Psoas muscle (tissue), 8 donors: Measurements from ENCODE around the gene SPAG9. TPM values are rescaled to one million over a fixed set of nuclear protein-coding genes. Genes with fewer than 3 reads are reported as not detected.
A peak's percentile ranks its signal among the peaks of the same experiment; 100 is the strongest.

Source experiments
- ATAC-seq, 4 donors: fragments of 200-7000 bp; cut with Tn5 transposase; one replicate each; pipeline ENCODE4 v1.9.1; 2020; ENCODE audit warnings: moderate library complexity in 3 of 4, mild to moderate bottlenecking in 2 of 4
- DNase-seq, 2 donors: peaks; one replicate each; pipeline ENCODE4 v3.0.0-alpha.2; 2020
- H3K27ac ChIP-seq: fragments of 200-600 bp; one replicate; pipeline ENCODE4 v1.8.0; 2022
- H3K27me3 ChIP-seq, 3 donors: fragments of 200-600 bp in 1 of 3; one replicate each; pipeline versions ENCODE4 v1.6.1 to v1.8.0; 2013 to 2022; ENCODE audit warnings: low read length in 2 of 3, mild to moderate bottlenecking in 2 of 3, moderate library complexity in 1 of 3; ENCODE audit not compliant: insufficient read depth in 3 of 3
- H3K36me3 ChIP-seq, 2 donors: fragments of 200-600 bp in 1 of 2; one replicate each; pipeline versions ENCODE4 v1.6.1 to v1.8.0; 2013 to 2022; ENCODE audit warnings: low read depth in 1 of 2, mild to moderate bottlenecking in 1 of 2, moderate library complexity in 1 of 2; ENCODE audit not compliant: insufficient read depth in 1 of 2
- H3K4me1 ChIP-seq: fragments of 200-600 bp; one replicate; pipeline ENCODE4 v1.8.0; 2022
- H3K4me3 ChIP-seq: fragments of 200-600 bp; one replicate; pipeline ENCODE4 v1.8.0; 2022; ENCODE audit warnings: mild to moderate bottlenecking
- H3K9me3 ChIP-seq: fragments of 200-600 bp; one replicate; pipeline ENCODE4 v1.8.0; 2022
- CTCF ChIP-seq: fragments of 200-600 bp; IDR thresholded peaks from one replicate; pipeline ENCODE4 v1.8.0; 2022; ENCODE audit warnings: antibody characterized with exemption
- WGBS, 3 donors: extraction: QIAGEN DNeasy Blood & Tissue Kit; methylation state at CpG; one replicate each; pipeline versions ENCODE4 v1.1.6 to v1.1.7; 2013; 5-methylcytosine and 5-hydroxymethylcytosine counted together
- intact Hi-C, 2 donors: fragments of 100-400 bp; cut with DNase I; formaldehyde crosslinking; loops; one replicate each; pipeline versions ENCODE4 v1.11.0 to v1.14.2; 2022
- polyA plus RNA-seq, 3 donors: library from polyadenylated mRNA; stranded (reverse); fragments of 200-250 nt; gene quantifications; one replicate each; pipeline ENCODE4 v1.2.3, GENCODE V29; 2013
- total RNA-seq, 4 donors: library from RNA; stranded (reverse); fragmentation: NEBNext Ultra II Directional in 2 of 4; extraction: Animal tissue kit (Norgen Biotek cat#: 25700) in 2 of 4; gene quantifications; one replicate each; pipeline versions ENCODE4 v1.2.1 to v1.2.4, GENCODE V29; 2021 to 2023
- donor health status: healthy with polysubstance abuse.
- donor health status: DM: no; HTN: no; CAD: no; lungs with moderate emphysema.
- donor health status: Bipolar disorder and iron deficiency.
- donor health status: healthy.
- donor health status: DM: yes; HTN: yes; CAD: no.
- donor health status: DM: no; HTN: no; CAD: no.
- donor health status: DM: no; HTN: no; CAD: no.
- donor health status: DM: yes; HTN: yes; CAD: no.

The SPAG9 gene
- total and polyA plus RNA-seq, 7 donors: 34.8 to 133 (median 92.1) TPM

GRCh38 chr17:51012538-51012937 lies 108.1 kb downstream of the SPAG9 start:
- H3K9me3 ChIP-seq: no peaks in the 10 kb centered on the region
- no peak overlapping the region for H3K4me3 ChIP-seq
- no peaks in the 10 kb centered on the region for H3K27me3 ChIP-seq
- no peaks in the 10 kb centered on the region for H3K4me1 ChIP-seq
- H3K27ac ChIP-seq: no peak overlapping the region
- intact Hi-C loops: no loop called here
- DNase-seq (no peak), ATAC-seq (no peak)
- WGBS, 3 donors: 95 to 98% (median 96%) methylated on average over 4 of the region's 4 CpGs
- peaks cover 6 to 80% of the 10 kb centered on the region in 2 donors for H3K36me3 ChIP-seq
- TF ChIP-seq CTCF: no peak

GRCh38 chr17:51010173-51010675 lies 110.4 kb downstream of the SPAG9 start:
- Histone ChIP-seq H3K27me3 (no peaks in the 10 kb centered on the region), H3K36me3 (peaks cover 5 to 88% of the 10 kb centered on the region in 2 donors), H3K9me3 (no peaks in the 10 kb centered on the region), H3K4me3 (no peak overlapping the region), H3K27ac (no peak overlapping the region), H3K4me1 (no peaks in the 10 kb centered on the region)
- intact Hi-C loops: no loop called here
- DNase-seq: no peak
- 81 to 85% (median 81%) methylated on average over 1 of the region's 1 CpG for WGBS, 3 donors
- TF ChIP-seq CTCF: no peak
- no peak for ATAC-seq

GRCh38 chr17:51006601-51007000 lies 114.1 kb downstream of the SPAG9 start:
- DNase-seq (no peak), ATAC-seq (peak in 1 of 4 donors; percentile 35)
- Histone ChIP-seq H3K27ac (no peak overlapping the region), H3K36me3 (peaks cover 11 to 90% of the 10 kb centered on the region in 2 donors), H3K9me3 (no peaks in the 10 kb centered on the region), H3K4me3 (no peak overlapping the region), H3K27me3 (no peaks in the 10 kb centered on the region), H3K4me1 (no peaks in the 10 kb centered on the region)
- intact Hi-C loops: no loop called here
- 89 to 96% (median 92%) methylated on average over 1 of the region's 1 CpG for WGBS, 3 donors
- no peak for TF ChIP-seq CTCF

GRCh38 chr17:51005768-51006167 lies 114.9 kb downstream of the SPAG9 start:
- WGBS, 3 donors: 76 to 88% (median 82%) methylated on average over 2 of the region's 2 CpGs
- Histone ChIP-seq H3K4me3 (no peak overlapping the region), H3K27ac (no peak overlapping the region), H3K36me3 (peaks cover 11 to 90% of the 10 kb centered on the region in 2 donors), H3K27me3 (no peaks in the 10 kb centered on the region), H3K4me1 (no peaks in the 10 kb centered on the region), H3K9me3 (no peaks in the 10 kb centered on the region)
- DNase-seq (no peak), ATAC-seq (no peak)
- TF ChIP-seq CTCF: no peak
- intact Hi-C loops: no loop called here

- H3K27ac ChIP-seq: no peak overlapping the region
- intact Hi-C loops: loop anchor here (5.0 kb wide), 3 partner anchors 53 to 163 kb away; partner anchors contain the start of genes NME2 (in 2 of the 2) and NME1 (in 1 of the 2)
- ATAC-seq (peak in 1 of 4 donors; percentile 11), DNase-seq (no peak)
- TF ChIP-seq CTCF: no peak
- H3K27me3 ChIP-seq: no peaks in the 10 kb centered on the region
- no peak overlapping the region for H3K4me3 ChIP-seq
- peaks cover 11 to 88% of the 10 kb centered on the region in 2 donors for H3K36me3 ChIP-seq
- WGBS, 3 donors: 88 to 96% (median 88%) methylated on average over 1 of the region's 1 CpG
- H3K4me1 ChIP-seq: no peaks in the 10 kb centered on the region
- no peaks in the 10 kb centered on the region for H3K9me3 ChIP-seq
These were observed 116.4 kb downstream of the SPAG9 start for GRCh38 chr17:51004249-51004648.
